NCI-H146 treated with DMSO at 0.1 percent for 48 hours (cell line): Measurements from ENCODE around the gene TEX11.
"Not testable (repeated sequence)": the region's sequence is repeated elsewhere in the genome, so short reads cannot be mapped to it uniquely, and the experiment has no call there.

Experiments
- DNase-seq: peaks from one replicate; lab custom pipeline; 2025; ENCODE audit not compliant: unreplicated experiment; lab: John Stamatoyannopoulos, UW

TEX11 gene

DNA sequence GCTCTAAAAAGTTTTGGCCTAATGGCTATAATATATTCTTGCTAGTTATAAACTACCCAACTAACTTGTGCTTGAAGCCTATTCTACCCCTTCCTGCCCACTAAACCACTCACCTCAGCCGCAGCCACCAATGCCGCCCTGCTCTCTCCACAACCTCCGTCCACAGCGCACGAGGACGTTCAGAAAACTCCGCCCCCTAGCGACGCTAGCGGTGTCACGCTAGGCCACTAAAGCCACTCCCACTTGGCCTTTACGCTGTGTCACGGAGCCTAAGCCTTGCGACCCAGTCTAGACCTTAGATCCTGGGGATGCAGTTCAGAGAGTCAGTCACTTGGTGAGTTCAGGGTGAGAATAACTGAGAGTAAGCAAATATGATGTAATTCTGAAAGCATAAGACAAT, at the start of gene TEX11:
Gene TEX11 (minus strand): TSS at position 171 of the 400 bp plus-strand sequence. CDS start 922 bp downstream, outside the sequence.
- no peak for DNase-seq

DNA sequence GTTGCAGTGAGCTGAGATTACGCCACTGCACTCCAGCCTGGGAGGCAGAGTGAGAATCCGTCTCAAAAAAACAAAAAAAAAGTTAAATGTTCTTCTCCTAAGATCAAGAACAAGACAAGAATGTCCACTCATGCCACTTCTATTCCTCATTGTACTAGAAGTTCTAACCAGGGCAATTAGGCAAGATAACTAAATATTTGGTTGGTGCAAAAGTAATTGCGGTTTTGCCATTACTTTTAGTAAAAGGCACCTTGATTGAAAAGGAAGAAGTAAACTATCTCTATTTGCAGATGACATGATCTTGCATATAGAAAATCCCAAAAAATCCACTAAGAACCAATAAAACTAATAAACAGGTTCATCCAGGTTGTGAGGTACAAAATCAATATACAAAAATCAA, 46.4 kb upstream of the TEX11 start:
- no peak for DNase-seq

DNA sequence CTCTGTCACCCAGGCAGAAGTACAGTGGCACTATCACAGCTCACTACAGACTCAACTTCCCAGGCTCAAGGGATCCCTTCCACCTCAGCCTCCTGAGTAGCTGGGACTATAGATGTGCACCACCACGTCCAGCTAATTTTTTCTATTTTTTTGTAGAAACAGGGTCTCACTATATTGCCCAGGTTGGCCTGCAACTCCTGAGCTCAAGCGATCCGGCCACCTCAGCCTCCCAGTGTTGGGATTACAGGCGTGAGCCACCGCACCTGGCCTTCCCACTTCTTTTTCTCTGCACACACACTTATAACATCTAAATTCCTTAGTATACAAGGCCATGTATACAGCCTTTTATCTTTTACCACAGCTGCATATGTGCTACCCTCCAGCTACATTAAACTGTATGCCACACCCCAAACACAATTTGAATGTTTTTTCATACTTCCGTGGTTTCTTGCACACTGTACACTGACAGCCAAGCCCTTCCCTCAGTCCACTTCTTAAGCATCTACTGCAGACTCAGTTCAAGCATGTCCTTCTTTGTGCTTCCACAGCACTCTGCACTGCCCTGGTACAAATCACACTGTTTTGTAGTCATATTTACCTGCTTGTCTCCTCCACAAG, 15.9 kb upstream of the TEX11 start:
- DNase-seq, result no peak

DNA sequence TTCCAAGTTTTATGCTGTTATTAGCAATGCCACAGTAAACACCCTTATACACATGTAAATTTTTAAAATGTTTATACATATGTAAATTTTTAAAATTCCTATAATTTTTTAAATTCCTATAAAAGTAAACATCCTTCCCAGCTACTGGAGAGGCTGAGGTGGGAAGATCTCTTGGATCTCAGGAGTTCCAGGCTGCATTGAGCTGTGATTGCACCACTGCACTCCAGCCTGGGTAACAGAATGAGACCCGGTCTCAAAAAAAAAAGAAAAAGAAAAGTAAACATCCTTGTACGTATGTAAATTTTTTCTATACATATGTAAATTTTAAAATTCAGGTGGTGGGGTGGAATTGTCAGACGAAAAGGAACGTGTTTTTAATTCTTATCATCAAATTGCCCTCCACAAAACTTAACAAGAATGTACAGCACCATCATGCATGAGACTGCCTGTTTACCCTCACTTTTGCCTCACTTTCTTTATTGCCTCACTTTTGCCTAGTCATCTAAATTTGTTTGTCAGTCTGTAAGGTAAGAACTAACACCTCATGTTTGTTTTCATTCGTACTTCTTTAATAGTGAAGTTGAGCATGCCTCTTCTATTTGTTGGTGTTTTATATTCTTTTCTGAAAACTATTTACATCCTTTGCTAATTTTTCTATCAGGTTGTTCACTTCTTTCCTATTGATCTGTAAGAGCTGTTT, 14.4 kb upstream of the TEX11 start:
- DNase-seq, result no peak

DNA sequence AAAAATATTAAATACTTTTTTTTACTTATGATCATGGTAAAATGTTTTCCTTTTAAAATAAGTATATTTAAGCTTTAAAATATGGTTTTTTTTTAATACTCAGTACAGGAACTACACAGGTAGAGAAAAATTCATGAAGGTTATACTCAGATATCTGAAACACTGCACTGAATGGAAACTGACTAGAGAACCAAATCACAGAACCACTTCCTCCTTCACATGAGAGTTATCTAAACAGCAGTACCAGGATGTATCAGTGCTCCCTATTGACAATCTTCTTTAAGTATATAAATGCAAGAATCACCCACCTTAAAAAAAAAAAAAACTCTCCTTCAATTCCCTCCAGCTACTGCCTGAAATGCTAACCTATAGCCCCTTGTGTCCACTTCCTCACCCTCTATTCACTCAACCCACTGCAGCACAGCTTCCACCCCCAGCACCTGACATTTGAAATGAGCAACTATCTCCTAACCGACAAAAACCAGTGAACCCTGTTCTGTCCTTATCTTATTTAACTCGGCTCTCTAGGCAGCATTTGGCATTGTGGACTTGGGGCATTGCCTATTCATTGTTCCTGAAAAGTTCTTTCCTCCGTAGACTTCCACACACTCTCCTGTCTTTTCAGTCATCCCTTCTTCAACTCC, 13.3 kb upstream of the TEX11 start:
- DNase-seq, result no peak

DNA sequence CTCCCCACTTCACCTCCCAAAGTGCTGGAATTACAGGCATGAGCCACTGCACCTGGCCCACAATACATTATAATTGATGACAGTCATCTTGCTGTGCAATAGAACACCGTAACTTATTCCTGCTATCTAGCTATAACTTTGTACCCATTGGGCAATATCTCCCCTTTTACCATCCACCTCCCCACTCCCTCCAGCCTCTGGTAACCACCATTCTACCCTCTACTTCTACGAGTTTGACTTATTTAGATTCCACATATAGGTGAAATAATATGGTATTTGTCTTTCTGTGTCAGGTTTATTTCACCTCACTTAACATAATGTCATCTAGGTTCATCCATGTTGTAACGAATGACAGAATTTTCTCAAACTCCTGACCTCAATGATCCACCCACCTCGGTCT, 8.2 kb upstream of the TEX11 start:
- DNase-seq, result no peak

DNA sequence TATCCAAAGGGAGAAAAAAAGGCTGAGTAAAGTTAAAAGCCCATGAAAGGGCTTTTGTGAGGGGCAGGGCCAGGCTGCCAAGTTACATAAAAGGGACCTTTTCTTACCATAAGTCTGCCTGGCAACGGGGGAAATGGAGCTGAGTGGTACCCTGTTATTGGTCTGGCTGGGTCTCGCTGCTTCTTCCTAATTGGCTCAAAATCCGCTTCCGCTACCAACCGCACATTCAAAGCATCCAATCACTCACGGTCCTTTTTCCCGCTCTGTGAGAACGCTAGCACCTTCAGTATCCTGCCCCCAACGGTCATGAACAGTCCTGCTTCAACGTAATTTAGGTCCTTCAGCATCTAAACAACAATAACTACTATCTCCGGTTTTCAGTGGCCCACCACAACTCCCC, 611 bp downstream of the TEX11 start:
- DNase-seq, result no peak

DNA sequence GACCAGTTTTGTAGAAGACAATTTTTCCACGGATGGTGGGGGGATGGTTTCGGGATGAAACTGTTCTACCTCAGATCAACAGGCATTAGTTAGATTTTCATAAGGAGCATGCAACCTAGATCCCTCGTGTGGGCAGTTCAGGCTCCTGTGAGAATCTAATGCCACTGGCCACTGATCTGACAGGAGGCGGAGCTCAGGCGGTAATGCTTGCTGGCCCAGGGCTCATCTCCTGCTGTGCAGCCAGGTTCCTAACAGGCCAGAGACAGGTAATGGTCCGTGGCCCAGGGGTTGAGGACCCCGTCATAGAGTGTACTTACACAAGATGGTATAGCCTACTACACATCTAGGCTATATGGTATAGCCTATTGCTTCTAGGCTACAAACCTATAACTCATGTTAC, 7.0 kb downstream of the TEX11 start:
- no peak for DNase-seq

DNA sequence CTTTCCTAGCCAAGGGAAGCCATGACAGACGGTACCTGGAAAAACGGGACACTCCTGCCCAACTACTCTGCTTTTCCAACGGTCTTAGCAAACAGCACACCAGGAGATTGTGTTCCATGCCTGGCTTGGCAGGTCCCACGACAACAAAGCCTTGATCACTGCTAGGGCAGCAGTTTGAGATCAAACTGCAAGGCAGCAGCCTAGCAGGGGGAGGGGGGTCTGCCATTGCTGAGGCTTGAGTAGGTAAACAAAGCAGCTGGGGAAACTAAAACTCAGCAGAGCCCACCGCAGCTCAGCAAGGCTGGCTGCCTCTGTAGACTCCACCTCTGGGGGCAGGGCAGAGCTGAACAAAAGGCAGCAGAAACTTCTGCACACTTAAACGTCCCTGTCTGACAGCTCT, 18.1 kb downstream of the TEX11 start:
- DNase-seq, result not testable (repeated sequence)

DNA sequence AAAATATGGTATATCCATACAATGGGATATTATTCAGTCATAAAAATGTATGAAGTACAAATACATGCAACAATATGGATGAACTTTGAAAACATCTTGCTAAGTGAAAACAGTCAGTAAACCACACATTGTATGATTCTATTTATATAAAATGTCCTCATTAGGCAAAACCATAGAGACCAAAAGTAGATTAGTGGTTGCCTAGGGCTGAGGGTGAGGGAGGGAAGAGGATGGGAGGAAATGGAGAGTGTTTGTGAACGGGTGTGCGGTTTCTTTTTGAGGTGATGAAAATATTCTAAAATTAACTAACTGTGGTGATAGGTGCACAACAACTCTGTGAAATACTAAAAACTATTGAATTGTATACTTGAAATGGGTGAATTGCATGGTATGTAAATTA, 29.6 kb downstream of the TEX11 start:
- DNase-seq, result no peak

DNA sequence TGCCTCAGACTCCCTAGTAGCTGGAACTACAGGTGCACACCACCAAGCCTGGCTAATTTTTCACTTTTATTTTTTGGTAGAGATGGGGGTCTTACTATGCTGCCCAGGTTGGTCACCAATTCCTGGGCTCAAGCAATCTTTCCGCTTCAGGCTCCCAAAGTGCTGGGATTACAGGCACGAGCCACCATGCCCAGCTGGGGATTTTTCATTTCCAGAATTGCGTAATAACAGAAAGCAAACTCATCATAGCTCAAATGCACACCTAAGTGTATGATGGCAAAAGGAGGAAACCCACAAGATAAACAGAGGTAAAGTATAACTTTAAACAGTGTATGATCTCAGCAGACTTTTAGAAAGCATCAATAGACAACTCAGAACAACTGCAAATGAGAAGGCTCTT, 56.2 kb downstream of the TEX11 start:
- DNase-seq, result no peak

DNA sequence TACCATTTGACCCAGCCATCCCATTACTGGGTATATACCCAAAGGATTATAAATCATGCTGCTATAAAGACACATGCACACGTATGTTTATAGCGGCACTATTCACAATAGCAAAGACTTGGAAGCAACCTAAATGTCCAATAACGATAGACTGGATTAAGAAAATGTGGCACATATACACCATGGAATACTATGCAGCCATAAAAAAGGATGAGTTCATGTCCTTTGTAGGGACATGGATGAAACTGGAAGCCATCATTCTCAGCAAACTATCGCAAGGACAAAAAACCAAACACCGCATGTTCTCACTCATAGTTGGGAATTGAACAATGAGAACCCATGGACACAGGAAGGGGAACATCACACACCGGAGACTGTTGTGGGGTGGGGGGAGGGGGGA, 64.4 kb downstream of the TEX11 start:
- DNase-seq, result not testable (repeated sequence)

DNA sequence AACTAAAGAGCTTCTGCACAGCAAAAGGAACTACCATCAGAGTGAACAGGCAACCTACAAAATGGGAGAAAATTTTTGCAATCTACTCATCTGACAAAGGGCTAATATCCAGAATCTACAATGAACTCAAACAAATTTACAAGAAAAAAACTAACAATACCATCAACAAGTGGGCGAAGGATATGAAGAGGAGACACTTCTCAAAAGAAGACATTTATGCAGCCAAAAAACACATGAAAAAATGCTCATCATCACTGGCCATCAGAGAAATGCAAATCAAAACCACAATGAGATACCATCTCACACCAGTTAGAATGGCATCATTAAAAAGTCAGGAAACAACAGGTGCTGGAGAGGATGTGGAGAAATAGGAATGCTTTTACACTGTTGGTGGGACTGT, 64.9 kb downstream of the TEX11 start:
- DNase-seq, result not testable (repeated sequence)

DNA sequence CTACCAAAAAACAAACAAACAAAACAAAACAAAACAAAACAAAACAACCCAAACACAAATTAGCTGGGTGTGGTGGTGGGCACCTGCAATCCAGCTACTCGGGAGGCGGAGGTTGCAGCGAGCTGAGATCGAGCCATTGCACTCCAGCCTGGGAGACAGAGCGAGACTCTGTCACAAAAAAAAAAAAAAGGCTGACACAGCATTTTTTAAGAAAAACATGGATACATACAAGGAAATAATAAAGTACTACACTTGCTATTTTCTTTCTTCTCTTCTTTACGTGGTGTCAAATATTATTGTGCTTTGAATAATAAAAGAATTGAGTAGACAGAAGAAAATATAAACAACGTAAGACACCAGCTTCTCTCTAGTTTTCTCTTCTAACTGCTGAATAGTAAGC, 73.9 kb downstream of the TEX11 start:
- no peak for DNase-seq

DNA sequence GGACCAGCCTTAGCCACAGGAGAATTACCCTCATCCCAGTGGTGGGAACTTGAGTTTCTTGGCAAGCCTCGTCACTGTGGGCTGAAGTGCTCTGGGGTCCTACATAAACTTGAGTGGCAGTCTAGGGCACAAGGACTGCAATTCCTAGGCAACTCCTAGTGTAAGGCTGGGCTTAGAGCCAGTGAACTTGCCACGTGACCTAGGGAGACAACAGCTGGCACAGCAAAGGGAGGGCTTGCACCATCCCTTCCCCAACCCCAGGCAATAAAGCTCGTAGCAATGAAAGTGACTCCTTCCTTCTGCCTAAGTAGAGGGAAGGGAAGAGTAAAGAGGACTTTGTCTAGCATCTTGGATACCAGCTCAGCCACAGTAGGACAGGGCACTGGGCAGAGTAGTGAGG, 81.8 kb downstream of the TEX11 start:
- no peak for DNase-seq

DNA sequence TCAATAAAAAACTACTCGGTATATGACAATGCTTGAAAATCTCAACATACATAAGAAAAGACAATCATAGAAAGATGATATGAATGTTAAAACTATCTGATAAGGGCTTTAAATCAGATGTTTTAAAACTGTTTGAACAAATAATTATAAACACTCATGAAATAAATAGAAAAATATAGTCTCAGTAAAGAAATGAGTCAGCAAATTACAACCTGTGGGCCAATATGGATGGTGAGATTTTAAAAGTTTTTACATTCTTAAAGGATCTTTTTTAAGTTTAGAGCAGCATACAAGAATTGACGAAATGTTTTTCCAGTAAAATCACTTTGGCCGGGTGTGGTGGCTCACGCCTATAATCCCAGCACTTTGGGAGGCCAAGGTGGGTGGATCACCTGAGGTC, 83.1 kb downstream of the TEX11 start:
- DNase-seq, result no peak

DNA sequence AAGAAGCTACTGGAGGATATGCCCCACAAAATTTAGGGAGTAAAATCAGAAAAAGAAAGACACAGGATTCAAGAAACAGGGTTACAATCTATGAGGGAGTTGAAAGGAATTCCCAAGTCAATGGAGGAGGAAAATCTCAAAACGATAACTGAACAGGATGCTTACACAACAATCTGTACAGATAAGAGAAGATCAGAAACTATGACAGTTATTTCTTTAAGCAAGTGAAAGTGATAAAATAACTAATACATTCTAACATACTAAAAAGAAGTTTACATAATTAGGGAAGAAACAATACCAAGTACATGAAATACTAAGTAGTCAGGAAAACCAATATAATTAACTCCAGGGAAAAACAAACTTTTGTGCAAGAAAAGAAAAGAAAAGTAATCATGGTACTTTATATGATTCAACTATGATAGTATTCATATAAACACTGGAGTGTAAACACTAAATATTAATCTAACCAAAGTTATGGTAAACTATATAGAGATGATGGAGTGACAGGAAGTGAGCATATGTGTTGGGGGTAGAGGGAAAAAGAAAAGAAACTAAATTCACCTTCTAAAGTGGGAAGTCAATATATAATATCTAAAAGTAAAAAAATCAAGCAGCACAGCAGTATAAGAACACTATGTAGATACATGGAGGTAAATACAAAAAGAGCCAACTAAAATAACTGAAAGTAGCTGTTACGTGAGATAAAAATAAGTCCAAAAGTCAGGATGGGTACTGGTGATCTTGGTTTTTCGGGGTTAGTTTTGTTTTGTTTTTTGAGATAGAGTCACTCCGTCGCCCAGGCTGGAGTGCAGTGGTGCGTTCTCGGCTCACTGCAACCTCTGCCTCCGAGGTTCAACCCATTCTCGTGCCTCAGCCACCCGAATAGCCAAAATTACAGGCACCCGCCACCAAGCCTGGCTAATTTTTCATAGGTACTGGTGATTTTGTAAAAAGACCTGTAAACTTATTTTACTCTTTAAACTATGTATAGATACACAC, 99.3 kb downstream of the TEX11 start:
- DNase-seq, result no peak

DNA sequence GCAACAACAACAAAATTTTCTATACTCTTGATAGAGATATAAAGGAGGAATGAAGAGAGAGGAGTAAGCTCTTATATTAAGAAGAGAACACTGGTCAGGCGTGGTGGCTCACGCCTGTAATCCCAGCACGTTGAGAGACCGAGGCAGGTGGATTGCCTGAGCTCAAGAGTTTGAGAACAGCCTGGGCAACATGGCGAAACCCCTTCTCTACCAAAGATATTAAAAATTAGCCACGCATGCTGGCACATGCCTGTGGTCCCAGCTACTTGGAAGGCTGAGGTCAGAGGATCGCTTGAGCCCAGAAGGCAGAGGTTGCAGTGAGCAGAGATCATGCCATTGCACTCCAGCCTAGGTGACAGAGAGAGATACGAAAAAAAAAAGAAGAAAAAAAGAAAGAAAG, 102.4 kb downstream of the TEX11 start:
- no peak for DNase-seq

DNA sequence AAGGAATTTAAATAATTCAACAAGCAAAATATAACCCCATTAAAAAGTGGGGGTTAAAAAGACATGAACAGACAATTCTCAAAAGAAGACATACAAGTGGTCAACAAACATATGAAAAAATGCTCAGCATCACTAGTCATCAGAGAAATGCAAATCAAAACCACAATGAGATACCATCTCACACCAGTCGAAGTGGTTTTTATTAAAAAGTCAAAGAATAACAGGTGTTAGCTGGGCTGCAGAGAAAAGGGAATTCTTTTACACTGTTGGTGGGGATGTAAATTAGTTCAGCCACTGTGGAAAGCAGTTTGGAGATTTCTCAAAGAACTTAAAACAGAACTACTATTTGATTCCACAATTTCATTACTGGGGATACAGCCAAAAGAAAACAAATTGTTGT, 111.8 kb downstream of the TEX11 start:
- not testable (repeated sequence) for DNase-seq

DNA sequence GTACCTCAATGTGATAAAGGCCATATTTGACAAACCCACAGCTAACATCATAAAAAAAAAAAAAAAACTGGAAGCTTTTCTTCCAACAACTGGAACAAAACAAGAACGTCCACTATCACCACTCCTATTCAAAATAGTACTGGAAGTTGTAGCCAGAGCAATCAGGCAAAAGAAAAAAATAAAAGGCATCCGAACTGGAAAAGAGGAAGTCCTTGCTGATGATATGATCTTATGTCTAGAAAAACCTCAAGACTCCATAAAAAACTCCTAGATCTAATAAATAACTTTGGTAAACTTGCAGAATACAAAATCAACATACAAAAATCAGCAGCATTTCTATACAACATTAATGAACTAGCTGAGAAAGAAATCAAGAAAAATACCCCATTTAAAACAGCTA, 134.3 kb downstream of the TEX11 start:
- no peak for DNase-seq

DNA sequence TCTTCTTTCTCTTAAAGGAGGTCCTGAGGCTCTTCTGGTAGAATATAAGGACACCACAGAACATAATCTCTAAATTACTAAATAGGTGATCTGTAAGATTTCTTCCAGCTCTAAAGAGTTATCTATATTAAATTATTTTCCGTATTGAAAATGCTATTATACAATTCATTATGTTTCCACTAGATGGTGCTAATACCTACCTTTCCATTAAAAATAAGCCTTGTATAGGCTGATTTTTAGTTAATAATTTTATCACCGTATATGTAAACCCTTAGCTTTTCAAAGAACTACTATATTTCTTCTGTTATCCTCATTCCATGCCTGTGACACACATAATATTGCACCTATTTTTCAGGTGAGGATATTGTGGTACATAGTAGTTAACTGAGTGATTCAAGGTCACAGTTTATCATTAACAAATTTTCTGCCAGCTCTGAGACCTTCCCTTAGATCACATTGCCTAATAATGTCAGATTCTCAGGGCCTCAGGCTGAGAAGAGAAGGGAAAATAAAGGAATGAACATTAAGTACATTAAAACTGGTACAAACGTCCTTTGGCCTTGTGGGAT, 138.8 kb downstream of the TEX11 start:
- peak; percentile 0 for DNase-seq
